Kidney epithelial cell (primary cell): ENCODE data around the gene SLC6A19. TPM values are rescaled to one million over a fixed set of nuclear protein-coding genes. Genes with fewer than 3 reads are reported as not detected.

Experiments used
- DNase-seq: peaks from one replicate; pipeline ENCODE4 v3.0.0-alpha.2; 2010; ENCODE audit warnings: low read depth
- H3K27me3 ChIP-seq: 2 replicates; pipeline ENCODE4 v1.6.0; 2011; ENCODE audit warnings: low read length; ENCODE audit not compliant: control insufficient read depth, insufficient read depth
- H3K36me3 ChIP-seq: 2 replicates; pipeline ENCODE4 v1.5.1; 2011; ENCODE audit warnings: low read length; ENCODE audit not compliant: control insufficient read depth, insufficient read depth
- H3K4me3 ChIP-seq: 2 replicates; pipeline ENCODE4 v1.5.1; 2011; ENCODE audit warnings: low read depth, mild to moderate bottlenecking, control low read depth, low read length
- total RNA-seq: library from RNA; depleted of rRNA; stranded (reverse); fragments of >200 nt; gene quantifications from 2 replicates; pipeline ENCODE4 v1.2.3, GENCODE V29; 2015
- TF ChIP-seq, protein P1 (sequence below): IDR thresholded peaks from 2 replicates; pipeline ENCODE4 v1.5.1; 2011; ENCODE audit warnings: mild to moderate bottlenecking, moderate library complexity, low read length, control low read depth, inconsistent platforms; ENCODE audit not compliant: insufficient read depth, poor library complexity, severe bottlenecking

SLC6A19 gene
- total RNA-seq, 1 donor from 2014 or later = not detected

DNA sequence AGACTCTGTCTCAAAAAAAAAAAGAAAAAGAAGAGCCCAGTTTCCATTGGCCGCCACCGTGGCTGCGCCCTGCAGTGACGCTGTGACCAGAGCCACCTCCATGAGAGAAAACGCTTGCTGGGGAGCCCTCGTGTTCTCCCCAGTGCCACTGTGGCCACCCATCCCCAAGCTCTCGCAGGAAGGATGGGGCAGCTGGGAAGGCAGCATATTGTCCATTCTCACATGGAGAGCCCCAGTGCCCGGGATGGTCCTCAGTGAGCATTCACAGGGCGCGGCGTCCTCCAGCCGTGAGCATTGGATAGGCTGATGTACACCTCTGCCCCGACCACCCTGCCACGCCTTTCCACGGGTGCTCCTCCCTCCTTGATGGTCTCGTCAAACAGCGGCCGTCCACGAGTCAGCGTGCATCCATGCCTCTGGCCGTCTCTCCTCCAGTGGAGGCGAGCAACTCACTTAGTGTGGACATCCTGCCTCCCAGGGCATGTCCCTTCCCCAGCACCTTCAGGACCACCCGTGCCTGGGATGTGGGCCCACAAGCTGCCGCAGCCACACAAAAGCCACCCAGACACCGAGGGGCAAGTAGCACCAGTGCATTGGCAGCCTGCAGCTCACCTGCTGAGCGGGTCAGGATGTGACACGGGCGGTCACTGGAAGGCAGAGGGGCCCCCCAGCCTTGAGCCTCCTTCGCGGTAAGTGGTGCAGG is 23.4 kb upstream of the SLC6A19 start:
- Histone ChIP-seq H3K27me3 (peaks cover 8% of the 10 kb centered on the region), H3K4me3 (no peak overlapping the region), H3K36me3 (no peaks in the 10 kb centered on the region)
- DNase-seq = no peak
- TF ChIP-seq, protein P1, sequence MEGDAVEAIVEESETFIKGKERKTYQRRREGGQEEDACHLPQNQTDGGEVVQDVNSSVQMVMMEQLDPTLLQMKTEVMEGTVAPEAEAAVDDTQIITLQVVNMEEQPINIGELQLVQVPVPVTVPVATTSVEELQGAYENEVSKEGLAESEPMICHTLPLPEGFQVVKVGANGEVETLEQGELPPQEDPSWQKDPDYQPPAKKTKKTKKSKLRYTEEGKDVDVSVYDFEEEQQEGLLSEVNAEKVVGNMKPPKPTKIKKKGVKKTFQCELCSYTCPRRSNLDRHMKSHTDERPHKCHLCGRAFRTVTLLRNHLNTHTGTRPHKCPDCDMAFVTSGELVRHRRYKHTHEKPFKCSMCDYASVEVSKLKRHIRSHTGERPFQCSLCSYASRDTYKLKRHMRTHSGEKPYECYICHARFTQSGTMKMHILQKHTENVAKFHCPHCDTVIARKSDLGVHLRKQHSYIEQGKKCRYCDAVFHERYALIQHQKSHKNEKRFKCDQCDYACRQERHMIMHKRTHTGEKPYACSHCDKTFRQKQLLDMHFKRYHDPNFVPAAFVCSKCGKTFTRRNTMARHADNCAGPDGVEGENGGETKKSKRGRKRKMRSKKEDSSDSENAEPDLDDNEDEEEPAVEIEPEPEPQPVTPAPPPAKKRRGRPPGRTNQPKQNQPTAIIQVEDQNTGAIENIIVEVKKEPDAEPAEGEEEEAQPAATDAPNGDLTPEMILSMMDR = no peak

GRCh38 chr5:1178529-1179382 is 22.6 kb upstream of the SLC6A19 start:
- Histone ChIP-seq H3K36me3 (no peaks in the 10 kb centered on the region), H3K27me3 (peaks cover 11% of the 10 kb centered on the region), H3K4me3 (no peak overlapping the region)
- TF ChIP-seq, protein P1 = no peak
- DNase-seq = no peak

GRCh38 chr5:1179383-1179715 is 22.0 kb upstream of the SLC6A19 start:
- TF ChIP-seq, protein P1 = no peak
- no peak for DNase-seq
- no peaks in the 10 kb centered on the region for H3K36me3 ChIP-seq
- peaks cover 11% of the 10 kb centered on the region for H3K27me3 ChIP-seq
- H3K4me3 ChIP-seq = no peak overlapping the region

DNA sequence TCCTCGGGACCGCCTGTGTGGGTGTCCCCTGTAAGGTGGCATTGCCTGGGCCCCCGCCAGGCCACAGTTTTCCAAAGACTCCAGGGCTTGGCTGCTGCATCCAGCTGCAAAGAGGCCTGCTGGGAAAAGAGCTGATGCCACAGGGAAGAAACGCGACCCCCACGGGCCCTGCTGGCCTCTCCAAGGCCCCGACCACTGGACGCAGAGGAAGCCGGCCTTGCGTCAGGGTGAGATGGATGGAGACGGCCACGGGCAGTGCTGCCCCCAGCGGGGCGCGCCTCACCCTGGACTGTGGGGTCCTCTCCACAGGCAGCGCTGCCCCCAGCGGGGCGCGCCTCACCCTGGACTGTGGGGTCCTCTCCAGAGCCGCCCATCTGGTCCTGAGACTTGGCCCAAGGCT is 21.3 kb upstream of the SLC6A19 start:
- TF ChIP-seq, protein P1 = no peak
- Histone ChIP-seq H3K27me3 (peaks cover 11% of the 10 kb centered on the region), H3K36me3 (no peaks in the 10 kb centered on the region), H3K4me3 (no peak overlapping the region)
- DNase-seq = no peak

- DNase-seq = no peak
- Histone ChIP-seq H3K36me3 (no peaks in the 10 kb centered on the region), H3K4me3 (no peak overlapping the region), H3K27me3 (peaks cover 14% of the 10 kb centered on the region)
- TF ChIP-seq, protein P1 = no peak
These were observed 20.5 kb upstream of the SLC6A19 start for GRCh38 chr5:1180841-1181271.
